GM19023 (cell line): ENCODE measurements around the gene CLCN7.
"Not testable (repeated sequence)": the region's sequence is repeated elsewhere in the genome, so short reads cannot be mapped to it uniquely, and the experiment has no call there.

ENCODE experiments used
- ATAC-seq: cut with Tn5 transposase; IDR thresholded peaks from one replicate; pipeline ENCODE4 v1.9.1; 2021; ENCODE audit warnings: mild to moderate bottlenecking, moderate library complexity; ENCODE audit not compliant: unreplicated experiment

The CLCN7 gene

DNA sequence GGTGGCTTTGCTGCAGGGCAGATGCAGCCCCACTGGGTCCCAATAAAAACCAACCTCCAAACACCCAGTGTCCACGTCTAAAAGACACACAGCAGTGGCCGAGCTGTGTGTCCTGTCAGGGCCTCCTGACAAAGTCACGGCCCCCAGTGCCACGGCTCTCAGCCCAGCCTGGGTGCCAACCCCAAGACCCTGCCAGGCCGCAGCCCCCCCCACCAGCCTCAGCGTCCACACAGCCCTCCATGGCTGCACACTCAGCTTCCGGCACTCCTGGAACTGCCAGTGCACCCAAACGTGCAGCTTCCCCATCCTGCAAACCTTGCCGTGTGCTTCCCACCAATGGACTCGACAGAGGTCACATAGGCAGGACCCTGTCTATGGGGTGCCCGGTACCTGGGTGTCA, 26.9 kb downstream of the CLCN7 start:
- ATAC-seq: no peak

DNA sequence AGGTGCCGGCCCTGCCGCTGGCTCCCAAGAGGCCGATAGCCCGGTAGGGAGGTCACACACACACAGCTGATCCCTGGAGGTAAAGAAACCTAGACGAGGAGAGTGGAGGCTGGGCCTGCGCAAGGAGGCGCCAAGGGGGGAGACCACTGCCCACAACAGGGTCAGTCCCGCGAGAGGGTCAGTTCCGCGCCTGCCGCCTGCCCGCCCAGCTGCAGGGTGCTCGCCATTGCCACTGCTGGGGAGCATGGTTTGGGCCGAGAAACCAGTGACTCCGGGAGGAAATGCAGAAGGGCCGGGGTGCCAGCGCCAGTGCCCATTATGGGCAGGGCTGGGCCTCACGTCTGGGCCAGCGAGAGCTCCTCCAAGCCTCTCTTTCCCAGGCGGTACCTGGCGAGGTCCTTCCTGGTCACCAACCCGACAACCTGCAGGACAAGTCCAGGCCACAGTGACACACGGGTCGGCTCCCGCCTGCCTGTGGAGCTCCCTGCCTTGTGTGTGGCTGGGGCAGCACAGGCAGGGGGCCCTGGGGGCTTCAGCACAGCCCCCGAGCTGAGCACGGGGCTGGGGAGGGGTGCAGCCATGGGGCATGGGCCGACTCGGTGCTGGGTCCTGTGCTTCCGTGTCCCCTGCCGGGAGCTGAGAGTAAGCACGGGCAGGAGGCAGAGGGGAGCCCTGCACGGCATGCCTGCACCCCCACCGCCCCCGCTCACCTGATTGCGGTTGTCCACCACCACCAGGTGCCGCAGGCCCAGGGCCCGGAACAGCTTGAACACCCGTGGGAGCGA, 28.3 kb downstream of the CLCN7 start:
- ATAC-seq: no peak

DNA sequence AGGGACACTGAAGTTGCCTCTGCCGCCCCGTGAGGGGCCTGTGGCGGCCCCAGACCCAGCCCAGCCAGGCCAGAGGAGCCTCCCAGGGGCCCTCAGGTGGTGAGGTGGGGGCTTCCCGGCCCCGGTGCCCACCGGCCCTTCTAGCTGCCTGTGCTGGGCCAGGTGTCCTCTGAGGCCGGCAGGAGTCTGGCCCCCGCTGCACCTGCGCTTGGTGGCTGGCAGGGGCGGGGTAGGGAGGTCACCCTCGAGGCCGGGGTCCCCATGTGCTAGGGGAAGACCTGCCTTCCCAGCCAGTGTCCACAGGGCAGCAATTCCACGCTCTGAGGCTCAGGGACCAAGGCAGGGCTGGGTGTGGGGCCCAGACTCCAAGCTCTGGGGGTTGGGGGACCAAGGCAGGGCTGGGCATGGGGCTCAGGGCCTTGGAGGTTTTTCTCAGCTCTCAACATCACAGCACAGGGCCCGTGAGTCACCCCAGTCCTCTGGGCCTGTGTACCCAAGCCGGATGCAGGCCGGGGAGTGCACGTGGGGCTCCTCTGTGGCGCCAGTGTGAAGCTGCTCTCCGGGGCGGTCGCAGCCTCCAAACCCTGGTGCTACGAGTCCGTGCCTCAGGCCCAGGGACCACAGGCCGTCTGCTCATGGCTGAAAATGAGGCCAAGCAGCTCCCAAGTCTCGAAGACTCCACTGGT, 29.2 kb downstream of the CLCN7 start:
- no peak for ATAC-seq

DNA sequence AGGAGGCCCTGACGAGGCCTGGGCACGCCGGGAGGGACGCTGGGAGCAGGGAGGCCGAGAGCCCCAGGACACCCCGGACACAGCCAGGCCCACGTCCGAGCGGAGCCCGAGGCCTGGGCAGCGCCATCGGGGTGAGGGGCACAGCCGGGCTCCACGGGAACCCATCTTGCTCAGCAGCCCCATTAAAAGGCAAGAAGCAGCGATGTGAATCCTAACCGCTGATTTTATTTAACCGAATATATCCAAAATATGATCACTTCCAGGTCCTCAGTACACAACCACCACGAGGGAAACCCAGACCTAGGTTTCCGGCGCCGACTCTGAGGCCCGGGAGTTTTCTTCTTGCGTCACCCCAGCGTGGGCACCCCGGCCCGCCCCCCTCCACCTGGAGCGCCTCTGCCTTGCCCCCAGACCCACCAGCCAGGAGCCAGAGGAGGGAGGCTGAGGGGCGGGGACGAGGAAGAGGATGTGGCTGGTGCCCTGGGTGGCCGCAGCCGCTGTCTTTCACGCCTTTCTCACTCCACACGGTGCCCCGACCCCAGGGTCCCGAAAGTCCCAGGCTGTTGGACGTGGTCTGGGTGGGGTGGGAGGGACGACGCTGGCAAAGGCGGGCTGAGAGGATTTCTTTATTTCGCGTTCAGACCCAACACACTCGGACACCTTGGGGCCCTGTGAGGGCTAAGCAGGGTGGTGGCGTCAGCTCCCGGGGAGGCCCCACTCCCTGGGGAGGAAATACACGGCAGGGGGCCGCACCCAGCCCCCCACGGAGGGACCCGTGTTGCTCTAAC, 29.9 kb downstream of the CLCN7 start:
- ATAC-seq: no peak

DNA sequence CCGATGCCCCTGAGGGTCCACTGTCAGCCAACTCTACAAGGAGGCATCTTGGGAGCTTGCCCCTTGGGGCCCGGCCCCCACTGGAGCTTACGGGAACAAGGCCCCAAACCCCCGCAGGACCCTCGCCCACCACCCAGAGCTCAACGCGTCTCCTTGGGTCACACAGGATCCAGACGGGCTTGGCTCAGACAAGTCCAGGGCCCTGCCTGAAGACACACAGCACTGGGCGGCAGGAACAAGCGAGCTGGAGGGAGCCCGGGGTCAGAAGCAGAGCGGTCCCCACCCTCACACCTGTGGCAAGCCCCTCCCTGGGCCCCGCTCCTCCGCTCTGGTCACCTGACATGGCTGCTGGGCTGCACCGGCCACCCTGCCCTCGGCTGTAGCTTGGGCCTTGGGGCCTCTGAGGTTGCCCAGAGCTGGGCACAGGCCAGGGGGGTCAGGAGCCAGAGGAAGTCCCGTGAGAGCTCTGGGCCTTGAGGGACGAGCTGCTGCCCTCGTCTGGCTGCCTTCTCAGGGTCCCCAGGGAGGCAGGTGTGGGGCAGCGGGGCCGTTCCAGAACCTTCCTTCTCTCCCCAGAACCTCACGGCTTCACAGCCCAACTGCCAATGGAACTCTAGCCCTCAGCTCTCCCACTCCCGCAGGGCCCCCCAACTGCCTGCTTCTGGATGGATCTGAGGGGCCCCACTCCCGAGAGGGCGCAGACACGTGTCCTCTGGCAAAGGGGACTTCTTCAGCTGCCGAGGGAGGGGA, 30.7 kb downstream of the CLCN7 start, which contains the start of gene CCDC154:
Gene CCDC154 (minus strand): TSS at position 577 of the 750 bp plus-strand sequence. CDS start 234 bp downstream, at position 343.
- ATAC-seq: no peak

DNA sequence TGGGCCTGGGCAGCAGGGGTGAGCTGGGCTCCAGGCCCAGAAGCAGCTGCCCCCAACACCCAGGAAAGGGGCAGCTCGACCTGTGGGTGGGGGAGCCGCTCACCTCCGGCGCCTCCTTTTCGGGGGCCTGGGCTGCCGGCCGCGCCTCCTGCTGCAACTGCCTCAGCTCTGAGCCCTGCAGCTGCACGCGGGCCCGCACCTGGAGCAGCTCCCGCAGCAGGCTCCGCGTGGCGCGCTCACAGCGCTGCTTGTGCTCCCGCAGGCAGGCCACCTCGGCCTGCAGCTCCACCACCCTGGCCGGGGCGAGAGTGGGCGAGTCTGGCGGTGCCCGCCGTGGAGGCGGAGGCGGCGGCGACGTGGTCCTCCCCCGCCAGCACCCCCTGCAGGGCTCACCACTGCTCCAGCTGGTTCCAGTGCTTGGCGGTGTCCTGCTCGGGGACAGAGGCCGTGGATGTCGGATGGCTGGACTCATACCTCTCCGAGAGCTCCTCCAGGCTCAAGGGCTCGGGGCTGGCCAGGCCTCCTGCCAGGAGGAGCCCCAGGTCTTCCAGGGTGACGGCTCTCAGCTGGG, 31.3 kb downstream of the CLCN7 start:
- no peak for ATAC-seq

DNA sequence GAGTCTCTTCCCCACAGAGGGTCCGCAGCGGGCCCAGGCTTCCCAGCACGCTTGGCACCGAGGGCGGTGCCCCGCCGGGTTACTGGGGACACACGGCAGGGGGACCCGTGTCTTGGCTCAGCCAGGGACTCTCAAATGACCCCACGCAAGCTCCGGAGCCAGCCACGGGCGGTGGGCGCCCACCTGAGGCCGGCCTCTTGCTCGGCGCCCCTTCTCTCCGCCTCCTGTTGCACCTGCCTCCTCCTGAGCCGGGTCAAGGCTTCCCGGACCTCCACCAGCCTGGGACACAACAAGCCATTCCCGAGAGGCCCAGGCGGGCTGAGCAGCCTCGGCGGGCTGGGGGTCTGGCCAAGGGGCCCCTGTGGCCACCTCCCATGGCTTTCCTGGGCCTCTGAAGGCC, 32.1 kb downstream of the CLCN7 start:
- no peak for ATAC-seq

DNA sequence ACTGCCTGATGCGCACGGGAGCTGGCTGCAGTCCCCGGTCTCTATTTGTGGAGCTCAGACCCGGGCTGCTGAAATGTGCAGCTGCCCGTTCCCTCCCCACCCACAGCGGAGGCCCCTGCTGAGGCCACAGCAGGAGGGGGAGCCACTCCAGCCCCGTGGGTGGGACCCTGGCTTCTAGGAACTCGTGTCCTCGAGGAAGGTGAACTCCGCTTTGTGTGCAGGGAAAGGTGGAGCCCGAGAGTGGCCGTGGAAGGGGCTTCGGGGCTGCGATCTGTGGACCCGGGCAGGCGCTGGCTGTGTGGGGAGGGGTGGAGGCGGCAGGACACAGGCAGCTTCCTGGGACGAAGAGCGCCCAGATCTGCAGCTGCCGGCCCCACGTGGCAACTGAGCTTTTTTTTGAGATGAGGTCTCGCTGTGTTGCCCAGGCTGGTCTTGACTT, 33.4 kb downstream of the CLCN7 start:
- no peak for ATAC-seq

DNA sequence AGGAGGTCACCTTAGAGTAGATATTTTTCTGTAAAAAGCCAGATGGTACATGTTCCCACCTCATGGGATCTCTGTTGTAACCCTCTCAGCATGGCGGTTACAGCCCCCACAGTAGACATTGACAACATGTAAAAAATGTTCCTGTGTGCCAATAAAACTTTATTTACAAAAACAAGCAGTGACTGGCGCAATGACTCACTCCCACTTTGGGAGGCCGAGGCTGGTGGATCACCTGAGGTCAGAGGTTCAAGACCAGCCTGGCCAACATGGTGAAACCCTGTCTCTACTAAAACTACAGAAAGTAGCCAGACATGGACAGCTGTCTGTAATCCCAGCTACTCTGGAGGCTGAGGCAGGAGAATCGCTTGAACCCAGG, 35.1 kb downstream of the CLCN7 start:
- not testable (repeated sequence) for ATAC-seq

DNA sequence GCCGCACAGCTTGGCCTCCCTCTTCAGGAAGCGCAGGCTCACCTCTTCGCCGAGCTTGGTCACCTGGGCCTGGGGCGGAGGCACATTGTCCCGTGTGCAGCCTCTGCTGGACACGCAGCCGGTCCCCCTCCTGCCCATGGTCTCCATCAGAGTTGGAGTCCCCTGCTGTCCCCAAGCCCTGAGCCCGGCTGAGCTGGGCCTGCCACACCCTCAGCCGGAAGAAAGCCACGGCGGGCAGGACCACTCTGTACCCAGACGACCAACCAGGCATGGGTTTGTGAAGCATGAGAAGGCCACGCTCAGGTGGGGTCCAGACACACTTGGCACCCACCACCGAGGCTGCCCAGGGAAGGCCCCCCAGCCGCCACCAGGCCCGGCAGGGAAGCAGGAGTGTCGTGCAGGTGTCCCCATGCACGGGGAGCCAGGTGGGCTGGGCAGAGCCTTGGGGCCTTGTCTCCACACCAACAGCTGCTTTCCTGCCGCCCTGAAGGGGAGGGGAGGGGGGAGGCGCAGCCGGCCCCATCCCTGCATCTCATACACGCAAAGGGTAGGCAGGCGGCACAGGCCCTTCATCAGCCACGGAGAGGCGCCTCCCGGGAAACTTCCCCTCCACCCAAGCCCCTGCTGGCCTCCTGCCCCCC, 35.6 kb downstream of the CLCN7 start:
- ATAC-seq: no peak

DNA sequence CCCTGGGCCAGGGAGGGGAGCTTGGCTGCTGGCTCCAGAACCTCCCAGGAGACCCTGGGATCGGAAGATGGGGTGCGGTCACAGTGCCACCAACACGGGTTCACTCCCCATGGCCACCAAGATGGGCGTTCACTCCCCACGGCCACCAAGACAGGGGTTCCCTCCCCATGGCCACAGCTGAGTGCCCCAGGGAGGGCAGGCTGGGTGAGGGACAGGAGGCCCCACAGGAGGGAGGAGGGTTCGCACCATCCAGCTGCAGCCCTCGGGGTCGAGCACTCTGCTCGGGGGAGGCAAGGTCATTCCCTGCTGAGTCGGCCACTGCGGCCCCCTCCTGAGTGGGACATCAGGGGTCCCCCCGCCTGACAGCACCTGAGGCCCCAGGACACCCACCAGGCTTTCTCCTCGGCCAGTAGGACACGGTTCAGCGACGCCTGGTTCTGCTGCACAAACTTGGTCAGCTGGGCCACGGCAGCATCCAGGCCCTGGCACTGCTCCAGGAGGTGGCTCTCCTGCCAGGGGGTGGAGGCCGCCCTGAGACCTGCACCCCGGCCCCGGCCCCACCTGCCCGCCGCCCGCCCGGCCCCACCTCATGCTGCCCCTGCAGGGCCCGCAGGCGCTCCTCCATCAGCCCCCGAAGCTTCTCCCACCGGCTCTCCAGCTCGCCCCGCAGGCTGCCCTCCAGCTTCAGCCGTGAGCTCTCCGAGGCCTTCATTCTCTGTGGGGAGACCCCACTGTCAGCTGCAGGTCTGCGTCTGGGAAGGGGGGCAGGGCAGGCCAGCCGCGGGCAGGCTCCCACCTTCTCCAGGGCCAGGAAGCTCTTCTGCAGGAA, 36.4 kb downstream of the CLCN7 start:
- no peak for ATAC-seq

DNA sequence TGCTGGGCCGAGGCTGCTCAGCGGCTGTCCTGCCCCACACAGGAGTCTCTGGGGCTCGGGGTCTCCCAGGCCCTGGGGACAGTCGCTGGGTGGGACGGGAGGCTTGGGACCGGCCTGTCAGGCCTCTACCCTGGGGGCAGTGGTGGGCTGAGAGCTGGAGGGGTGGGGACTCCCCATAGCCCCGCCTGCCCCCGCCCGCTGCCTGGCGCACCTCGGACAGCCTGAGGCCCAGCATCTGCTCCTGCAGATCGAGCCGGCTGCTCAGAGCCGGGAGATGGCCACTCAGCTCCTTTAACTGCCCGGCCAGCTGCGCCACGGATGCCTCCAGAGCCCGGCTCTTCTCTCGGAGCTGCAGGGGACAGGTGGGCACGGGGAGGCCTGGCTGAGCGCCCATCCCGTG, 37.2 kb downstream of the CLCN7 start:
- no peak for ATAC-seq

DNA sequence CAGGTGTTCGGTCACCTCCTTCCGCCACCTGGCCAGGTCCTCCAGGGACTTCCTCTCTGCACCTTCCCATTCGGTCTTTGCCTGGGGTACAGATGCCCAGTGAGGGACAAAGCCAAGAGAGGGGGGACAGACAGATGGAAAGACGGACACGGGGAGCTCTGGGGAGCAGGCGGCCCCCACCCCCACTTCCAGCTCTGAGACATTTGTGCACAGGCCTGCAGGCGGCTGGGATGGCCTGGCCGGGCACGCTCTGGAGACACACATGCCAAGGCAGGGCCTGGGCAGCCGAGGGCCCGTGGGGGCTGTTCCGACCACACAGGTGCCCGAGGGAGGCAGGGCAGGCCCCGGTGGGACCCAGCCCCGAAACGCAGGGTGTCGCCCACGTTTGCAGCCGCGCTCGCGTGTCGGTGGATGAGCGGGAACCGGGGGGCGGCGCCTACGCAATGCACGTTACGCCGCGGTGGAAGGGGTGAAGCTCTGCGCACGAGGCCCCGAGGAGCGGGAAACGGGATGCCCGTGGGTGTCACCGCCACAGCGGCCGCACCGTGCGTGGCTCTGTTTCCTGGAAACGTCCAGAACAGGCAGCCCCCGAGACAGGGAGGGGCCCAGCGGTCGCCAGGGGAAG, 38.0 kb downstream of the CLCN7 start:
- ATAC-seq: no peak

DNA sequence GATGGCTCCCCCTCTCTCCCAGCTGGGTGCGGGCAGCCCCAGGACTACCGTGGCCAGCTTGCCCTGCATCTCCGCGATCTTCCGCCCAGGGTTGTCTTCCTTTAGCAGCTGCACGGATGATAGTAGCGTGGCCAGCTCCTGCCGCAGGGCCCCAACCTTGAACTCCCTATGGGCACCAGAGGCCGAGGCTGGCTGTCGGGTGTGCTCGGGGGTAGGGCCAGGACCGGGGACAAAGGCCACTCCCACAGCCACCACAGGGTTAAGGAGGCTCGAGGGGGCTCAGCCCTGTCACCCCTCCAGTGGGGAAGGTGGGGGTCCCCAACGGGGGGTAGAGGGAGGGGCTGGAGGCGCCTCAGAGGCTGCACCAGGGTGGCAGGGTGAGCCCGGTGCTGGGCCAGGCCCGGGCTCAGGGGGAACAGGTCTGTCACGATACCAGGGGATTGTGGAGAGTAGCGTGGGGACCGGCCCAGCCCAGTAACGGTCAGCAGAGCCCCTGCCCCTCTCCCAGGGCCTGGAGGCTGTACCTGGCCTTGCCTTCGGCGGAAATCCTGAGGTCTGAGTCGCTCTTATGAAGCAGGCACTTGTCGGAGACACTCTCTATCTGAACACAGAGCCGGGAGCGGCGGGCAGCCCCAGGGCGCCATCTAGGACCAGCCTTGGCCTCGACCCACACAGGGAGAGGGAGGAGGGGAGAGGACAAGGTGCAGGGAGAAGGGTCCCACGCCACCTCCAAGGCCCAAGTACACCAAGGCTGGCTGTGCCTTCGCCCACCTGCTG, 38.7 kb downstream of the CLCN7 start:
- ATAC-seq: no peak

DNA sequence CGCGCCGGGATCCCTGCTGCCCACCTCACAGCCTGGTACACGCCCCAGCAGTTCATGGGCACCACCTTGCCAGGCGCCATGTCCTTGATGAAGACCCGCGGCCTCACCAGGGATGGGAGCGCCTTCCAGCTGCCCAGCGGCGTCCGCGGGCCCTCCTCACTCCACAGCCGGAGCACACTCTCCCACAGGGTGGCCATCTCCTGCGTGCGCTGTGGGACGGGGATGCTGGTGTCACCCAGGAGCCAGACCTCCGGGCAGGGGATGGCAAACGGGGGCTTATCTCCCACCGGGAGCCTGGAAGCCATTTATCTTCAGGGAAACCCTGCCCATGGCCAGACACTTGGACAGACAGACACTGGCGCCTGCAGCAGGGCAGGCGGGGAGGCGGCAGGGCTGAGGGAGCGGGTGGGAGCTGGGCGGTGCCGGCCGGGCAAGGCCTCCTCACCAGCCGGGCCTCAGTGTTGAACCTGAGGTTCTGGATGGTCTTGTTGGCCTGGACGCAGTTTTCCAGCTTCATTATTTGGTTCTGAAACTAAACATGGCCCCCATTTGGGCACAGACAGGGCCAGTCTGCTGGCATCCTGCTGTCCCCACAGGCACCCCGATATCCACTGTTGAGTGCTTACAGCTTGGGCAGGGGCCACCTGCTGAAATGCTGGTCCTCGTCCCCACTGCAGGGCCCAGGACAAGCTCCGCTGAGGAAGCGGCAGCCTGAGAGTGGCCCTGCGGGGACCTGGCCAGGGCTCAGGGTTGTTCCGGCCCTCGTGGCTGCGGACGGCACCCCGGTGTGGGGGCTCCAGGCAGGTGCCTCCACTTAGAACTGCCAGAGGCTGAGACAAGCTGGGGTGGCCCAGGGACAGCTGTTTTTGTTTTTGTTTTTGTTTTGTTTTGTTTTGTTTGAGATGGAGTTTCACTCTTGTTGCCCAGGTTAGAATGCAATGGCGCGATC, 39.9 kb downstream of the CLCN7 start:
- no peak for ATAC-seq

DNA sequence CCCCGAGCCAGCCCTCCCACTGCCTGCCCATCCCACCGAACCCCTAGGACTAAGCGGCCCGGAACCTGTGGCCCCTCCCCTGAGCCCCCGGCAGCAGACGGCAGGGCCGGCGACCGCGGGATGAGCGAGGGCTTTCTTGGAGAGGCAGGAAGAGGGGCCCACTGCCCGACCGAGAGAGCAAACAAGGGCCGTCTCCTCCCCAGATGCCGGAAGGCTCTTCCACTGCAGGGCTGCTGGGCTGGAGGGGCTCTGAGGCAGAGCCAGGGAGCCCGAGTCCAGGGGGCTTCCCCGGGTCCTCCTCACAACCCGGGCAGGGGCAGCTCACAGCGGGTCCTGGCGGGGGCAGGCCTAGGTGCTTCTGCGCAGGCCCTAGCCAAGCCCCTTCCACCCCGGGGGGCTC, 41.1 kb downstream of the CLCN7 start:
- ATAC-seq: no peak

DNA sequence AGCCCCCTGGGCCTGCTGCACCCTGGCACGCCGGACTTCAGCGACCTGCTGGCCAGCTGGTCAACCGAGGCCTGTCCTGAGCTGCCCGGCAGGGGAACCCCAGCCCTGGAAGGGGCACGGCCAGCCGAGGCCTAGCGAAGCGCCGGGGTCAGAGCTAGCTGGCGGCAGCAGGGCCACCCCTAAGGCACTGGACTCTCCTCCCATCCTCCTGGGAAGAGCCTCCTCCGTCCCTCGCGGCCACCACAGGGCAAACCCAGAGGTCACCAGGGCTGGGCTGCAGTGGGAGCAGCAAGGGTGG, 41.6 kb downstream of the CLCN7 start:
- ATAC-seq: no peak
